Nephron (organoid): ENCODE measurements around the gene SLC2A11.
A peak's percentile ranks its signal among the peaks of the same experiment; 100 is the strongest.

Experiments
- H3K27ac Mint-ChIP-seq, 3 experiments: 2 replicates each; pipeline ENCODE4 v1.8.0; 2020; ENCODE audit warnings: mixed read lengths in 3 of 3, mild to moderate bottlenecking in 2 of 3, moderate library complexity in 1 of 3
- H3K27me3 Mint-ChIP-seq: 2 replicates; pipeline ENCODE4 v1.8.0; 2021; ENCODE audit warnings: low read depth, mild to moderate bottlenecking, moderate library complexity, mixed read lengths
- H3K36me3 Mint-ChIP-seq: 2 replicates; pipeline ENCODE4 v1.8.0; 2020; ENCODE audit warnings: low read depth, mixed read lengths
- H3K4me1 Mint-ChIP-seq: 2 replicates; pipeline ENCODE4 v1.8.0; 2020; ENCODE audit warnings: mixed read lengths
- H3K4me3 Mint-ChIP-seq, 3 experiments: 2 replicates each; pipeline ENCODE4 v1.8.0; 2020; ENCODE audit warnings: mild to moderate bottlenecking in 3 of 3, mixed read lengths in 3 of 3, moderate library complexity in 2 of 3
- H3K9me3 Mint-ChIP-seq: 2 replicates; pipeline ENCODE4 v1.8.0; 2020; ENCODE audit warnings: mixed read lengths
- TF ChIP-seq, protein P1 (sequence below), 3 experiments: fragments of 200-600 bp; sonication (generic); IDR thresholded peaks; one replicate each; pipeline ENCODE4 v1.5.0; 2021; ENCODE audit warnings: antibody characterized with exemption in 3 of 3; ENCODE audit not compliant: unreplicated experiment in 3 of 3

SLC2A11 gene

DNA sequence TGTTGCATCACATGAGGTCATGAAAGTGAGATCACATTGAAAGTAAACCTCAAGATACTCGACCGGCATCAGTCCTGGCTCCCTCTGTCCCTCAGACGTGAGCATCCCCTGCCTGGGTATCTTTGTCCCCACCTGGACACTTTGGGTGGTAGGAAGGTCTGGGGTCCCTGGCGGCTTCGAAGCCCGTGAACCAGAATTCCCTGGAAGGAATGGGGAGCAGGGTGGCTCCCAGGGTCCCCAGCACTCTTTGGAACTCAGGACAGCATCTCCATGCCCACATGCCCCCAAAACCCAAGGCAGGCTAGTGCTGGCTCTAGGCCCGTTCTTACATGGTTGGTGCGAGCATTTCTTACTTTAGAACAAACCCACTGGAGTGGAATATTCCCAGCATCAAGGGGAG, 26.4 kb upstream of the SLC2A11 start:
- peaks cover 24% of the 10 kb centered on the region for H3K4me1 Mint-ChIP-seq

DNA sequence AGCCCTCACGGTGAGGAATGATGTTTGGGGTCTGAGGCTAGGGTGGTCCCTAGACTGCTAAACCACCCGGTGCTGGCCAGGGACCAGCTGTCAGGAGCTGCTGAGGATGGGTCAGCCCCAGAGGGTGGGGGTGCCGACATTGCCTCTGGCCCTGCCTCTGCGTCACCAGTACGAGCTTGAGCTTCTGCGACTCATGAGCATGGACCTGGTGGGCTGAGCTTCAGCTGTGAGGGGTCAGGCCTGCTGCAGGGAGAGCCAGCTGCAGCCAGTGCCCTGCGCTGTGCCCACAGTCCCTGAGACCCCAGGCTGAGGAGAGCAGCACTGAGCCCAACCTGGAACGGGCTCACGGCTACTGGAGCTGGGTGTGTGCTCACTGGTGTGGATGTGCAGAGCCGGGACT, 25.9 kb upstream of the SLC2A11 start:
- H3K27me3 Mint-ChIP-seq = no peaks in the 10 kb centered on the region
- H3K36me3 Mint-ChIP-seq = peaks cover 42% of the 10 kb centered on the region
- TF ChIP-seq, protein P1, sequence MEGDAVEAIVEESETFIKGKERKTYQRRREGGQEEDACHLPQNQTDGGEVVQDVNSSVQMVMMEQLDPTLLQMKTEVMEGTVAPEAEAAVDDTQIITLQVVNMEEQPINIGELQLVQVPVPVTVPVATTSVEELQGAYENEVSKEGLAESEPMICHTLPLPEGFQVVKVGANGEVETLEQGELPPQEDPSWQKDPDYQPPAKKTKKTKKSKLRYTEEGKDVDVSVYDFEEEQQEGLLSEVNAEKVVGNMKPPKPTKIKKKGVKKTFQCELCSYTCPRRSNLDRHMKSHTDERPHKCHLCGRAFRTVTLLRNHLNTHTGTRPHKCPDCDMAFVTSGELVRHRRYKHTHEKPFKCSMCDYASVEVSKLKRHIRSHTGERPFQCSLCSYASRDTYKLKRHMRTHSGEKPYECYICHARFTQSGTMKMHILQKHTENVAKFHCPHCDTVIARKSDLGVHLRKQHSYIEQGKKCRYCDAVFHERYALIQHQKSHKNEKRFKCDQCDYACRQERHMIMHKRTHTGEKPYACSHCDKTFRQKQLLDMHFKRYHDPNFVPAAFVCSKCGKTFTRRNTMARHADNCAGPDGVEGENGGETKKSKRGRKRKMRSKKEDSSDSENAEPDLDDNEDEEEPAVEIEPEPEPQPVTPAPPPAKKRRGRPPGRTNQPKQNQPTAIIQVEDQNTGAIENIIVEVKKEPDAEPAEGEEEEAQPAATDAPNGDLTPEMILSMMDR (IDR thresholded peaks at IDR 0.05; ENCODE audit: unreplicated experiment in 3 of 3) = no peak
- H3K4me1 Mint-ChIP-seq = peaks cover 21% of the 10 kb centered on the region
- no peak overlapping the region for H3K27ac Mint-ChIP-seq
- peaks cover 3% of the 10 kb centered on the region for H3K9me3 Mint-ChIP-seq
- H3K4me3 Mint-ChIP-seq = no peak overlapping the region

More for the DNA sequence above, 26.4 kb upstream of the SLC2A11 start:
- peaks cover 3% of the 10 kb centered on the region for H3K9me3 Mint-ChIP-seq
- TF ChIP-seq, protein P1 (IDR thresholded peaks at IDR 0.05; ENCODE audit: unreplicated experiment in 3 of 3) = no peak
- H3K27ac Mint-ChIP-seq = no peak overlapping the region
- H3K4me3 Mint-ChIP-seq = no peak overlapping the region
- peaks cover 47% of the 10 kb centered on the region for H3K36me3 Mint-ChIP-seq
- H3K27me3 Mint-ChIP-seq = no peaks in the 10 kb centered on the region

DNA sequence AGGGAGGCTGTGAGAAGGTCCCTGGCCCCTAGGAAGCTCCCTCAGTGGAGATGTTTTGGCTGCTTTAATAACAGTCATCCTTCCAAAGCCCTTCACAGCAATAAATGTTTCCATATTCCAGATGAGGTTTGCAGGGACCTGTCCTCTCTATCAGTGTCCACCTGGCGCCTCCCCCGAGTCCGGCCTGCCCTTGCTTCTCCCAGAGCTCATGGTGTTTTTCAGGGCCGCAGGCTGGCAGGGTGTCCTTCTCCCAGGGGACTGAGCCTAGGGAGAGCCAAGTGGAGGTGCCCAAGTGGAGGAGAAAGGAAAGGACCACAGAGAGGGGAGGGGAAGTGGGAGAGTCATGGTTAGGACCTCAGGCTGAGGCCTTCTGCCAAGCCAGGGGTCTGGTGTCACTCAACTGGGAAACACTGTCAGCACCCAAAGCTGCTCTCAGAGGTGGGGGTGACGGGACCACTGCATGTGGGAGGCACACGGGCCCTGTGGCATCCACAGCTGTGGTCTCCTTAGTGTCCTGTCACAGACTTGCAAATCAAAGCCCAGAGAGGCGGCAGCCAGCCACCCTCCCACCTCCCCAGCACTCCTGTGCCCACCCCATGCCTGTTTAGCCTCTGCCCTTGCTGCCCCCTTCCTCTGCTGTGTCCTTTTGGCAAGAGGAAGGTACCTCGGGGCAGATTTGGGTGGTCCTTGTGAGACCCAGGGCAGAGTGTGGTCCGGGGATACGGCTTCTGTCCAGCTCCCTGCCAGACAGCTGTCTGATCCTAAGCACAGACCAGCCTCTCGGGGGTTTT, 25.3 kb upstream of the SLC2A11 start:
- Mint-ChIP-seq H3K4me1 (peaks cover 24% of the 10 kb centered on the region), H3K4me3 (no peak overlapping the region), H3K27me3 (no peaks in the 10 kb centered on the region), H3K9me3 (peaks cover 3% of the 10 kb centered on the region), H3K27ac (peak overlapping the region in 1 of 3 experiments; percentile 16), H3K36me3 (peaks cover 38% of the 10 kb centered on the region)
- TF ChIP-seq, protein P1 (IDR thresholded peaks at IDR 0.05; ENCODE audit: unreplicated experiment in 3 of 3) = no peak

DNA sequence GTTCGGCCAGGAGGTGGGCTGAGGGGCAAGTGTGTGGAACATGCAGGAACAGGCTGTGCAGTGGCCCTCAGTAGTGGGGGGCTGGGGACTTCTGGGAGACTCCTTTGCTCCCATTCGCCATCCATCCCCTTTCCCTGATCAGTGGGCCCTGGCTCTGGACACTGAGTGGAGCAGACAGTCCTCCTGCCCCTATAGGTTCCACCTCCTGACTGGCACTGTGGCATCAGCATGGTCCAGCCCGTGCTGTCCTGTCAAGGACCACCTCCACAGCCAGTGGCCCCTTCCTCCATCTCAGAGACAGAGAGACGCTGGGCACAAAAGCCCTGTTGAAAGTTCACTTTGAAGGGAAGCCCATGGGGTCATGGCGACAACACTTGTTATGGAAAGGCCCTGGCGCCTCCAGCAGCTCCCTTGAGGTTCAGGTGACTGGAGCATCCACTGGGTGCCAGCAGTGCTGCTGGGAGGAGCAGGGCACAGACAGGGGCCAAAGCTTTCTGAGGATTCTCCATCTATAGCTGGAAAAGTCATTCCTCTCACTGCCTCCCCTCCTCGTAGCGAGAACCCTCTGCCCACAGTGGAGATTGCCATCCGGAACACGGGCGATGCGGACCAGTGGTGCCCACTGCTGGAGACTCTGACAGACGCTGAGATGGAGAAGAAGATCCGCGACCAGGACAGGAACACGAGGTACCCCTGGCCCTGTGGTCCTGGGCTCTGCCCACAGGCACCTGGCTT, 24.5 kb upstream of the SLC2A11 start:
- H3K27ac Mint-ChIP-seq = no peak overlapping the region
- peaks cover 32% of the 10 kb centered on the region for H3K4me1 Mint-ChIP-seq
- TF ChIP-seq, protein P1 (IDR thresholded peaks at IDR 0.05; ENCODE audit: unreplicated experiment in 3 of 3) = no peak
- peaks cover 3% of the 10 kb centered on the region for H3K9me3 Mint-ChIP-seq
- H3K36me3 Mint-ChIP-seq = peaks cover 35% of the 10 kb centered on the region
- H3K27me3 Mint-ChIP-seq = no peaks in the 10 kb centered on the region
- no peak overlapping the region for H3K4me3 Mint-ChIP-seq

DNA sequence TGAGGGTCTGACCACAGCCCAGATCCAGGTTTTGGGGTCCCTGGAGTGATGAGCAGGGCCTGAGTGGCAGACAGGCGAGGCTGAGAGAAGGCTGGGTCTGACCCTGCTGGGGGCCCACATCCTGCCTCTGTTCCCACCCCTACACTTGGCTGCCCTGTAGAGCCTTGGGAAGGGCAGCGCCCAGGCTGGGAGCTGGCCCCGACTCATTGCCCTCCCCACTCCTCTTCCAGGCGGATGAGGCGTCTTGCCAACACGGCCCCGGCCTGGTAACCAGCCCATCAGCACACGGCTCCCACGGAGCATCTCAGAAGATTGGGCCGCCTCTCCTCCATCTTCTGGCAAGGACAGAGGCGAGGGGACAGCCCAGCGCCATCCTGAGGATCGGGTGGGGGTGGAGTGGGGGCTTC, 23.8 kb upstream of the SLC2A11 start:
- Mint-ChIP-seq H3K27me3 (no peaks in the 10 kb centered on the region), H3K9me3 (peaks cover 3% of the 10 kb centered on the region), H3K4me1 (peaks cover 35% of the 10 kb centered on the region), H3K27ac (no peak overlapping the region), H3K36me3 (peaks cover 31% of the 10 kb centered on the region), H3K4me3 (no peak overlapping the region)
- TF ChIP-seq, protein P1 (IDR thresholded peaks at IDR 0.05; ENCODE audit: unreplicated experiment in 3 of 3) = no peak
